ENCODE data around the gene PALLD. TPM values are rescaled to one million over a fixed set of nuclear protein-coding genes. Genes with fewer than 3 reads are reported as not detected.
A peak's percentile ranks its signal among the peaks of the same experiment; 100 is the strongest.

PALLD gene
- total and polyA plus RNA-seq, 2 of the 13 experiments (the other 11 are each of a cell fraction or from before 2014, with no cell fraction given) = 0.50 to 1.5 TPM

- peak; percentile 54 for TF ChIP-seq HNRNPLL (IDR thresholded peaks at IDR 0.05; ENCODE audit: low read depth, low read length, poor library complexity, severe bottlenecking)
- no peak for TF ChIP-seq NR2F1 (CRISPR knock-in tag; IDR thresholded peaks at IDR 0.05)
- no peak for TF ChIP-seq PLSCR1 (CRISPR knock-in tag; IDR thresholded peaks at IDR 0.05; ENCODE audit: borderline replicate concordance)
- no peak for TF ChIP-seq GRHL1 (CRISPR knock-in tag; conservative IDR thresholded peaks at IDR 0.05)
- no peak for TF ChIP-seq FLYWCH1 (CRISPR knock-in tag; IDR thresholded peaks at IDR 0.05)
- no peak for TF ChIP-seq TMF1 (CRISPR knock-in tag; IDR thresholded peaks at IDR 0.05; ENCODE audit: low read depth)
- TF ChIP-seq ZNF563 (CRISPR knock-in tag; IDR thresholded peaks at IDR 0.05) = 0 out of 2 replicates have a peak, but pooled peaks have one; percentile 36
- peak; percentile 10 for TF ChIP-seq HNRNPK (IDR thresholded peaks at IDR 0.05; ENCODE audit: low read depth, low read length, poor library complexity, severe bottlenecking)
- no peak for TF ChIP-seq SOX13 (IDR thresholded peaks at IDR 0.05)
- no peak for TF ChIP-seq SOX13 (CRISPR knock-in tag; conservative IDR thresholded peaks at IDR 0.05 in 1 of 2, IDR thresholded peaks at IDR 0.05 in 1 of 2)
- peak; percentile 6; the same call in 1 of the 2 replicates for TF ChIP-seq ZNF280B (CRISPR knock-in tag; IDR thresholded peaks at IDR 0.05; ENCODE audit: borderline replicate concordance)
- TF ChIP-seq KDM3A (CRISPR knock-in tag; IDR thresholded peaks at IDR 0.05; ENCODE audit: low read depth) = 0 out of 2 replicates have a peak, but pooled peaks have one; percentile 26
- peak; percentile 37; the same call in 1 of the 2 replicates for TF ChIP-seq SALL1 (CRISPR knock-in tag; IDR thresholded peaks at IDR 0.05)
- TF ChIP-seq HOXA5 (CRISPR knock-in tag; IDR thresholded peaks at IDR 0.05) = peak; percentile 32; the same call in 1 of the 2 replicates
- peak; percentile 76; the same call in 1 of the 2 replicates for TF ChIP-seq PRDM15 (CRISPR knock-in tag; IDR thresholded peaks at IDR 0.05)
- no peak for TF ChIP-seq ZSCAN22 (CRISPR knock-in tag; IDR thresholded peaks at IDR 0.05)
- TF ChIP-seq TFAP4 (IDR thresholded peaks at IDR 0.05; ENCODE audit: borderline replicate concordance, low read depth) = no peak
- TF ChIP-seq ATF7 (IDR thresholded peaks at IDR 0.05) = peak; percentile 76
- no peak for TF ChIP-seq ATF7 (CRISPR knock-in tag; IDR thresholded peaks at IDR 0.05)
- no peak for TF ChIP-seq SP2 (CRISPR knock-in tag; IDR thresholded peaks at IDR 0.05)
Observed at GRCh38 chr4:168831919-168832762, 335.3 kb downstream of the PALLD start (continued).
